C4-2B (cell line): ENCODE results near the gene RHNO1.

Source experiments
- H3K27ac ChIP-seq: fragments of 450-650 bp; 2 replicates; pipeline ENCODE4 v1.5.1; 2017
- CTCF ChIP-seq: fragments of 450-650 bp; conservative IDR thresholded peaks from 2 replicates; pipeline ENCODE4 v1.5.1; 2017; ENCODE audit warnings: mild to moderate bottlenecking
- ZFX ChIP-seq: fragments of 450-650 bp; IDR thresholded peaks from 2 replicates; pipeline ENCODE4 v1.6.1; 2017

The RHNO1 gene

GRCh38 chr12:2892246-2892645, 15.2 kb downstream of the RHNO1 start:
- TF ChIP-seq ZFX: no peak
- no peak for TF ChIP-seq CTCF
- H3K27ac ChIP-seq: no peak overlapping the region

- H3K27ac ChIP-seq: no peak overlapping the region
- no peak for TF ChIP-seq CTCF
- no peak for TF ChIP-seq ZFX
Observed at GRCh38 chr12:2893007-2893406, 16.0 kb downstream of the RHNO1 start.

- H3K27ac ChIP-seq: no peak overlapping the region
- TF ChIP-seq CTCF: no peak
- no peak for TF ChIP-seq ZFX
Observed at GRCh38 chr12:2895051-2895451, 18.0 kb downstream of the RHNO1 start.

- no peak overlapping the region for H3K27ac ChIP-seq
- no peak for TF ChIP-seq ZFX
- TF ChIP-seq CTCF: no peak
Observed at GRCh38 chr12:2895511-2895910, 18.5 kb downstream of the RHNO1 start.

- TF ChIP-seq ZFX (no peak), CTCF (no peak)
- no peak overlapping the region for H3K27ac ChIP-seq
Observed at GRCh38 chr12:2897418-2897817, 20.4 kb downstream of the RHNO1 start.

- TF ChIP-seq CTCF (no peak), ZFX (no peak)
- H3K27ac ChIP-seq: no peak overlapping the region
Observed at GRCh38 chr12:2900642-2901041, 23.6 kb downstream of the RHNO1 start.

- no peak overlapping the region for H3K27ac ChIP-seq
- TF ChIP-seq ZFX (no peak), CTCF (no peak)
Observed at GRCh38 chr12:2902272-2902880, 25.4 kb downstream of the RHNO1 start.
